SK-N-SH (cell line): ENCODE measurements around the gene MYOCD.

ENCODE experiments used
- EP300 ChIP-seq, 2 experiments: IDR thresholded peaks; 2 replicates each; pipeline versions ENCODE4 v1.4.0 to v1.6.1; 2012; ENCODE audit warnings: borderline replicate concordance in 1 of 2, low read depth in 1 of 2, low read length in 1 of 2
- EZH2phosphoT487 ChIP-seq: fragments of 200-600 bp; sonication (generic); IDR thresholded peaks from 2 replicates; pipeline ENCODE4 v1.6.1; 2017; ENCODE audit warnings: low read depth, mixed run types, mild to moderate bottlenecking, antibody characterized with exemption, moderate library complexity, borderline replicate concordance
- REST ChIP-seq: IDR thresholded peaks from 2 replicates; pipeline ENCODE4 v1.6.1; 2012; ENCODE audit warnings: mild to moderate bottlenecking, low read depth, low read length, moderate library complexity
- USF1 ChIP-seq: IDR thresholded peaks from 2 replicates; pipeline ENCODE4 v1.4.0; 2012; ENCODE audit warnings: low read depth, borderline replicate concordance
- YY1 ChIP-seq: IDR thresholded peaks from 2 replicates; pipeline ENCODE4 v1.4.0; 2012; ENCODE audit warnings: low read depth, mild to moderate bottlenecking
- TF ChIP-seq, protein P1 (sequence below): fragments of 200-600 bp; sonication (generic); IDR thresholded peaks from 2 replicates; pipeline ENCODE4 v1.6.1; 2017; ENCODE audit warnings: antibody characterized with exemption, mild to moderate bottlenecking, moderate library complexity

DNA sequence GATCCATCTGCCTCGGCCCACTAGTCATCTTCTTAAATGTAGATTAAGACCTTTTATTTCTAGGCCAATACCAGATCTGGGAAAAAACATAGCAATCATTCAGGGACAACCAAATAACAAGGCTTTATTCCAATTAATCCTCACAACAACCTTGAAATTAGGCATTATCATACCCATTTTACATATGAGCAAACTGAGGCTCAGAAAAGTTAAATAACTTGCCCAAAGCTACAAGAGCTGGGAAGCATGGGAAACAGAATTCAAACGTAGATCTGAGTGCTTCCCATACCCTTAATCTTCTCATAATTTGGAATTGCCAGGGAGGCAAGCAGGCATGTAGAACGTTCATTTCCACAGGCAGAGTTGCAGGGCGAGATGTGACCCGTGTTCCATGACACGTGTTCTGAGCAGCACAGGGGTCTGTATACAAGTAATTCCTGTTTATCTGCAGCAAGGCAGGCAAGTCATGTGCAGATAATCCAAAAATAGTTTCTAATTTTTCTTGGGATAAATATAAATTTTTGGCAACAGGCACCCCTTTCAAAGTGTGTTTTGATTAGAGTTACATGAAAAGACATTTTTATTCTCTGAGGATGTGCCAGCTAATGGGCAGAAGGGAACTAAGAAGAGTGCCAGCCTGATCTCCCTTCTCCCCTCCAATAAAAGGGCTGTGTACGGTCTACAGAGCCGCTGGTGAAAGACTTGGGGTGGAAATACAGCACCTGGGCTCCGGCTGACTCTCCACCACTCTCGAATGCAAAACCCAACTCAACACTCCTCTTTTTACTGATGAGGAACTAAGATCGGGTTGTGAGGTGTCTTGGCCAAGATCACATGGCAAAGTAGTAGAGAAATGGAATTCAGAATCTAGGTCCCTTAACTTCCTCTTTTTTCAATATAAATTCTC, 27.7 kb upstream of the MYOCD start:
- no peak for TF ChIP-seq EZH2phosphoT487
- TF ChIP-seq, protein P1, sequence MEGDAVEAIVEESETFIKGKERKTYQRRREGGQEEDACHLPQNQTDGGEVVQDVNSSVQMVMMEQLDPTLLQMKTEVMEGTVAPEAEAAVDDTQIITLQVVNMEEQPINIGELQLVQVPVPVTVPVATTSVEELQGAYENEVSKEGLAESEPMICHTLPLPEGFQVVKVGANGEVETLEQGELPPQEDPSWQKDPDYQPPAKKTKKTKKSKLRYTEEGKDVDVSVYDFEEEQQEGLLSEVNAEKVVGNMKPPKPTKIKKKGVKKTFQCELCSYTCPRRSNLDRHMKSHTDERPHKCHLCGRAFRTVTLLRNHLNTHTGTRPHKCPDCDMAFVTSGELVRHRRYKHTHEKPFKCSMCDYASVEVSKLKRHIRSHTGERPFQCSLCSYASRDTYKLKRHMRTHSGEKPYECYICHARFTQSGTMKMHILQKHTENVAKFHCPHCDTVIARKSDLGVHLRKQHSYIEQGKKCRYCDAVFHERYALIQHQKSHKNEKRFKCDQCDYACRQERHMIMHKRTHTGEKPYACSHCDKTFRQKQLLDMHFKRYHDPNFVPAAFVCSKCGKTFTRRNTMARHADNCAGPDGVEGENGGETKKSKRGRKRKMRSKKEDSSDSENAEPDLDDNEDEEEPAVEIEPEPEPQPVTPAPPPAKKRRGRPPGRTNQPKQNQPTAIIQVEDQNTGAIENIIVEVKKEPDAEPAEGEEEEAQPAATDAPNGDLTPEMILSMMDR: no peak
- no peak for TF ChIP-seq USF1
- no peak for TF ChIP-seq YY1
- TF ChIP-seq REST: no peak
- TF ChIP-seq EP300 (IDR thresholded peaks at IDR 0.05; ENCODE audit: borderline replicate concordance in 1 of 2, low read depth in 1 of 2, low read length in 1 of 2): no peak
